Stimulated activated CD4-positive, alpha-beta T cell treated with anti-CD3 and anti-CD28 coated beads, Interleukin-12 subunit alpha, Interleukin-12 subunit beta, amount 100 ng/mL, for 24 hours (primary cell): ENCODE results near the gene PALM2AKAP2.
"Not testable (repeated sequence)": the region's sequence is repeated elsewhere in the genome, so short reads cannot be mapped to it uniquely, and the experiment has no call there.

Experiments
- DNase-seq, 2 experiments: peaks; one replicate each; pipeline ENCODE4 v3.0.0-alpha.2; 2020; ENCODE audit warnings: low read depth in 2 of 2

PALM2AKAP2 gene

DNA sequence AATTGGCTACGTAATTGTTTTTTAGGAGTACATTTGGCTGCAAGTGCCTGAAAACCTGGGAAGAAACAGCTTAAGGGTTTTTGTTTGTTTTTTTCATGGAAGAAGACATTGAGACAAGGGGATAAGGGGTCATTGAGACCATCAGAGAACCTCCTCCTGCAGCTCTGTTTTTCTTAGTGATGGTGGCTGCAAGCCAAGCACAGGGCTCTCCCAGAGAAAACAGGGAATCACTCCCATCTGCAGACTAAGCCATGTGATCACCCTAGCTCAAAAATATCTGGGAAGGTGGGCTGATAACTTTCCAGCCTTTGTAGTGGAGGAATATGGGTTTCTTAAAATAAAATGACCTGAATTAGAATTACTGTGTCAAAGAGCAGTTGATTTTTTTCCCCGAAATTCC lies 25.1 kb downstream of the PALM2AKAP2 start:
- DNase-seq, result no peak

DNA sequence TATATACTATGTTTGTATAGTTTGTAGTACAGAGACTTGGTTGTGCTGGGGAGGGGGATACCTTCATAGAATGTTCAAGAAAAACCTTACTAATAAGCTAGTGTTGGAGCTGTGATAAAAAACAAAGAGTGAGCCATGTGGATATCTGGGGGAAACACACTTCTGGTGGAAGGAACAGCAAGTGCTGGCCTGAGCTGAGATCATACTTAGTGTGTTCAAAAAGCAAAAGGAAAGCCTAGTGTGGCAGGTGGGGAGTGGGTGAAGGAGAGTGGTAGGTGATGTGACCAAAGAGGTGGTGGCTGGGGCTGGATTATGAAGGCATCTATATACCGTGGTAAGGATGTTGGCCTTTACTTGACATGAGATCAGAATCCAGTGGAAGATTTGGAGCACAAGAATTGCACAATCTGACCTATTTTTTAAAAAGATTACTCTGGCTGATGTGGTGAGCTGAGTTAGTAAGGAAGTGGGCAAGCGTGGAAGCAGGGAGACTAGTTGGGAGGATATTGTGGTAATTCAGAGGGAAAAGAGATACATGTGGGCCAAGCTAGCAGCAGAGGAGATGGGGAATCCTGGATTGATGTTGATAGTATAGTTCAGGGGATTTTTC lies 26.6 kb downstream of the PALM2AKAP2 start:
- DNase-seq, result no peak

DNA sequence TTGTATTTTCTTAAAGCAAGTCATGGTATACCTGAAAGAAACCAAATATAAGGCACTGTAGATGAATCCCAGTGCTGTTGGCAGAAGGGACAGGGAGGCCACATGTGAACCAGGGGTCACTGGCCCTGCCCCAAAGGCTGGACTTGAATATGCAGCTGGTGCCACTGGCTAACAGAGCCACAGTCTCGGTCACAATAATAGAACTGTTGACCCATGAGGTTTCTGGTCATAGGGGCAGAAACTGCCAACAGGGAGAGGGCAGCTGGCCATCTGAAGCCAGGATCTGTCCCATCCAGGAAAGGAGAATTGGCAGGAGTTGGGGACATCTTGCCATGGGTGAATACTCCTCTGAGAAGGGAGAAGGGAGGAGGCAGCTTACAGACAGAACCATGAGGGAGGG lies 31.9 kb downstream of the PALM2AKAP2 start:
- DNase-seq, result no peak

DNA sequence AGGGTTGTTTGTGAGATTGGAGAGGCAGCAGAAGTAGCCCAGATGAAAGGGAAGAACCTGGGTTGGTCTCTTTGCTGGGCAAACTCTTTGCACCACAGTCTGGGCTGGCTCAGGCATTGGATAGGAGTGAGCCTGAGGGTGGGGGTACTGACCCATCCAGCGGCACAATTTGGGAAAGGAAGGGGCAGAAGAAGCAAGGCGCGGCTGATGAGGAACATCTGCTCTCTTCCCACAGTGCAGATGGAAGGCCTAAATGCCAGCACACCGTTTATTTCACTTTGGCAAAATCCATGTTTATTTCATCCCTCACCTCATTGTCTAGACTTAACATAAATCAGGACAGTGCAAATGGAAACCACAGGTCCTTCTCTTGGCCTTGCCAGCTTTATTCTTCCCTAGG lies 32.3 kb downstream of the PALM2AKAP2 start:
- DNase-seq, result no peak

DNA sequence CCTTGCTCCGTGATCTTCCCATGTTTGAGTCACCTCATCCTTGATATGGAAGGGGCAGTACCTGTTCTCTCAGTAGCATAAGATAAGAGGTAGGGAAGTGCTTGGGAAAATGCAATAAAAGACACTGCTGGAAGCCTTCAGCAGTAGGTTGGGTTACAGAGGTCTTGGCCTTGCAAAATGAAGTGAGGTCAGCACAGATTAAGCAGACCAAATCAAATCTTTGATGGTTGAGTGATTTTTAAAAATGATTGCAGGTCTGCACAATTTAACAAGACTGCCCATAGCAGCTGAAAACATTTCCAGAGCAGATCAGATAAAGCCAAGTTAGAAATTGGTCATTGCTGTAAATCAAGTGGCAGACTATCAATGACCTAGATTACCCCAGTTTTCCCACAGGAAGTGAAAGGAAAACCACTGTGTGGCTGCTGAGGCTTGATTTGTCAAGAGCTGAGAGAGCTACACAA lies 32.9 kb downstream of the PALM2AKAP2 start:
- DNase-seq, result no peak

DNA sequence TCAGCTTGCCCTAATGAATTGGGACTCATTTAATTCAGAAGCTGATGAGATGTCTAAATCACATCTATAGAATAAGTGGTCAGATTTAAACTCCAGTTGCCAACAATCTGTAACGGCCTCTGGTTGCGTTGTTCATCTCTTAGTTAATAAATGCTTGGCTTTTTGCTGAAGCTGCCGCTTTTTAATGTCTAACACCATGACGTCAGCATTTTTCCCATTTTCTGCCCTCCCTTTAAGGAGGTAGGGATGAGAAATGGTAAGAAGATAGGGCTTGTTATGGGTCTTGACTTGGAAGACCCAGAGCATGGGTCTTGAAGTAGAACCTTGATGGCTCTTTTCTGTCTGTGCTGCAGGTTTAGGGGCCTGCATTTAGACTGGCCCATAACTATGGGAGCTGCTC lies 33.3 kb downstream of the PALM2AKAP2 start:
- DNase-seq, result no peak

DNA sequence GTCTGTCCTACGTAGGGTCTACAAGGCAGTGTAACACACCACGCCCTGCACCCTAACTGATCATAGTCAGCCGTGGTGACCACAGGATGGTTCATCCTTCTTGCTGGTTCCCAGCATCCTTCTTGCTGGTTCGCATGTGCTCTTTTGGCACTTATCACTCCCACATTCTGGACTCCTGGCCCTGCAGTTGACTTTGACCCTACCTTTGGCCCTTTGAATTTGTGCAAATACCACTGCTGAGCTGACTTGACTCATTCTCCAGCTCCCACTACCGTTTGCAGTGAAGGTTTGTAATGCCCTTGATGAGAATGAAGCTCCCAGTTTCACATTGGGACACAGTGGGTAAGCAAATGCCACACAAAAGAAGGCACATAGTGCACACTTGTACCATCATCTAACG lies 33.8 kb downstream of the PALM2AKAP2 start:
- DNase-seq, result no peak

DNA sequence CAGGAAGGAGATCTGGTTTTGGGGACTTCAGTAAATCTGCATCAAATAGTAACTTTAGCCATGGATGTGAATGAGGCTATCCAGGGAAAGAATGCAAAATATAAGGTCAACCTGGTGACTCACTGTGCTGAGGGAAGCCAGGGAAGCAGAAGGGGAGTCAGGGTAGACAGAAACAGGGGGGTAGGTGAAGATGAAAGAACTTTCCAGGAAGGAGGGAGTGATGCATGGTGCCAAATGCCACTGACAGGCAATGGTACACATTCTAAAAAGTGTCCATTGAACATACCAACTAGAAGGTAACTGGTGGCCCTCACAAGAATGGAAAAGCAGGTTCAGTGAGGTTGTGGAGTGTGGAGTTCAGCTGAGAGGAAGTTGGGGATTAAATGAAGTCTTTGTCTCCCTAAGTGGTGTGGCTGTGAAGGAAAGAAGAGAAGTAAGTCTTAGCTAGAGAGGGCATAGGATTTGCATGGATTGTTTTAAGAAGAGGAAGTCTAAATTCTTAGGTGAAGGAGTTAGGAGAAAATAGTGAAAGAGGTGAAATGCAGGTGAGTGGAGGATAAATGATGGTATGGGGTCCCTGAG lies 35.5 kb downstream of the PALM2AKAP2 start:
- DNase-seq, result no peak

DNA sequence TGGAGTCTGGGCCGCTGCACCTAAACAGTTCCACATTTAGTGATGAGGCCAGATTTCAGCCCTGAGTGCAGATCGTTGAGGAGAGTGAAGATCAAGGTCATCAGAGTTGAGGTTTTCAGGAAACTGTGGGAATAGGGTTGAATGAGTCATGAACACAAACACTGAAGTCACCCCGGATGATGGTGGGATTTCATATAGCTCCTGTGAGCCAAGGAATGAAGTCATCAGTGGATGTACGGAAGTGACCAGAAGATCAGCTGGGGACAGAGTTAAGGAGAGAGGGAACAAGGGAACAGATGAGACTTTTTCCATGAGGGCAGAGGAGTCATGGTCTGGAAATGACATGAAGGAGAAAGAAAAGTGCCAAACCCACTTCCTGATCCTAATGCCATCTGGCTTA lies 36.5 kb downstream of the PALM2AKAP2 start:
- DNase-seq, result no peak

DNA sequence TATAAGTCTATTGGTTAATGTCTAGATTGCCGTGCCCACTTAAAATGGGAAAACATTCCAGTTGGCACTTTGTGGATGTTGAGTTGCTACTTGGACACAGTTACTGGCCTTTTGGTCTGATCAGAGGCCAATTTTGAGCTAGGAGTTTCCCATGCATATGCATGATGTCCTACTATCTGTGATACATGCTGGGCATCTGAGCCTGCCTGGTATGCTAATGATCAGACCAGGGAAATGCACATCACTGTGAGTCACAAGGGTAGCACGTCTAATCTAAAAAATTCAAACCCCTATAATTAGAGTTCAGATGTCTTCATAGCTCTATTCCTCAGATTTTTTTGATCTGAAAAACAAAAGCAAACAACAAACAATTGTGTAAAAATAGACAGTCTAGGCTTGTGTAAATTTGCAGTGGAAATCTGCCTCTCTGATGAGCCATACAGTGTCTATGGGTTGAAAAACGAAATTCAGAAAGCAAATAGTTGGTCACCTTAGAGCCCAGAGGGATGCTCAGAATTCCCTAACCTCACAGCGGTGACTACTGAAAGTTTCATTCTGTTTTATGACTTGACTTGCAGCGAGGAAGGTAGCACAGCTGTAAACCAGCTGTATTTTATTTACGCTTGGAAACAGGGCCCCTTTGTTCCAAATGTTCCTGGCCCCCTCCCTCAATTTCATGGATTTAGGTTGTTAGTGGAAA lies 37.3 kb downstream of the PALM2AKAP2 start:
- no peak for DNase-seq

DNA sequence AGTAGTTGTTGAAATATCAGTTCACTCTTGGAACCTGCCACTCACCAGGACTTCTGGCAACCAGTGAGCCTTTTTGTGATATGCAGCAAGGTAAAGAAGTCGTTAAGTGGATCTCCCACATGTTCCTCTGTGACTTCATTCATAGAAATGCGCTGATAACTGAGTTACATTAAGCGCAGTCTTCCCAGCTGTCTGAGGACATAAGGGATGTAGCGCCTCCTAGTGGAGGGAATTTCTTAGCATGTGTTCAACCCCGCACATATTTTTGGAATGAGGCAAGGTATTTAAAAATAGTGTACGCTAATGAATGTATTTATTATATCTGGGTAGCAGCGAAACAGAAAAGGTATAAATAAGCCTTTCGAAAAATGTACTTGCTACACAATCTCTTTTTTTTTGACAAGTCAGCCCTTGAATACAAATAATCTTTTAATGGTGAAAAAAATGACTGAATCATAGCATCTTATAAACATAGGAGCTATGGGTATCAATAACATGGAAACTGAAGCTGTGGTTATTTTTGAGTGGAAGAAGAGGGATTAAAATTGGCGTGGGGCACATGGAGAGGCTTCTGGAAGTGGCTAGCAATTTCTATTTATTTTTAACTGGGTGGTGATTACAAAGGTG lies 38.0 kb downstream of the PALM2AKAP2 start:
- DNase-seq, result peak in 1 of 2 experiments; percentile 34

DNA sequence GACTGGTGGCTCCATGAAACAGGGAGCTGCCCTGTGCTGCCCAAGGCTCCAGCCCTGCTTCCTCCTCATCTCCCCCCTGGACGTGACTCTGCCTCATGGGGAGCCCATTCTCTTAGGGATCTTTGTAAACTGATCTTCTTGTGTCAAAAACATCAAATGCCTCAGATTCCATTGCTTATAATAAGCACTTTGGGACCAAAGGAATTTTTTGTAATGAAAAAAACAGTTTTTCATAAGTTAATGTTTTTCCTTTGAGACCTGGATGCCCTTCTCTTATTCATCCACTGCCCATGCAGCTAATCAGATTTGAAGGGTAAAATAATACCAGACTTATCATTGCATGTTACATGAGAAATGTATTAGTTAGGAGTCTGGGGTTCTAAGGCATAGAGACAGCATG lies 41.7 kb downstream of the PALM2AKAP2 start:
- no peak for DNase-seq

DNA sequence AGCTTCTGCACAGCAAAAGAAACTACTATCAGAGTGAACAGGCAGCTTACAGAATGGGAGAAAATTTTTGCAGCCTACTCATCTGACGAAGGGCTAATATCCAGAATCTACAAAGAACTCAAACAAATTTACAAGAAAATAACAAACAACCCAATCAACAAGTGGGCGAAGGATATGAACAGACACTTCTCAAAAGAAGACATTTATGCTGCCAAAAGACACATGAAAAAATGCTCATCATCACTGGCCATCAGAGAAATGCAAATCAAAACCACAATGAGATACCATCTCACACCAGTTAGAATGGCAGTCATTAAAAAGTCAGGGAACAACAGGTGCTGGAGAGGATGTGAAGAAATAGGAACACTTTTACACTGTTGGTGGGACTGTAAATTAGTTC lies 45.4 kb downstream of the PALM2AKAP2 start:
- DNase-seq, result not testable (repeated sequence)

DNA sequence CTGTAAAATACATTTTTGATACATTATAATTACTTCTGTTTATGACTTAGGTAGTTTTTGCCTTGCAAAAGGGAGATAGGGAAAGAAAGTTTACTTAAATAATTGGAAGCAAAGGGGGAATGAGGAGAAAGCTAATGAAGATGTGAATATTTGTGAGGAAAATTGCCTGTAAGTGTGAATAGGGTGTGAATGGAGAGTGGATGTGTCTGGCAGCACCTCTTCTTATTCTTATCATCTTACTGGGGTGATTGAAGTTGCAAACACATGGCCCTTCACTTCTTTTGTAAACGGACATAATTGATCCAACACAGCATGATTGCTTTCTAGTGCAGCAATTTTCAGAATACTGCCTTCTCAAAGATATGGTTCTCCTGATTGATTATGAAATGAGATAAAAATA lies 46.6 kb downstream of the PALM2AKAP2 start:
- DNase-seq, result no peak

DNA sequence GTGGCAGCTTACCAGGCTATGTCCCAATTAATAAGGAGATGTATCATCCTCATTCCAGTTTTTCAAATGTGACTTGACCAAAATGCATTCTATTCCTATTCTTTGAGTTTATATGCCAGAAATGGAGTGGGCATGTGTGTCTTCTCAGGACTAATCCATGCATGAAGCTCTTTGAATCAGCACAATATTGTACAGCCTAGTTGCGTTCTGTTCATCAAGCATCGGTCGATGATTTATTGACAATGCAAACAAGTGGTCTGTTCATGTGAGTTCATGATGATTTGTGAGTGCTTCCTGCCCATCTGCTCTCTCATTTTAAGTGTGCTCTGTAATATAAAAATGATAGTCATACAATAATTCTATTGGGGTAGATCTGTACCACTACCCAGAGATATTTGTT lies 48.3 kb downstream of the PALM2AKAP2 start:
- no peak for DNase-seq
